Middle frontal gyrus (tissue), 1 donor: ENCODE measurements around the gene ELMOD3.
"Not testable (repeated sequence)": the region's sequence is repeated elsewhere in the genome, so short reads cannot be mapped to it uniquely, and the experiment has no call there.

Source experiments
- DNase-seq: peaks from one replicate; pipeline ENCODE4 v3.0.0-alpha.2; 2015; ENCODE audit warnings: low spot score; ENCODE audit errors: extremely low spot score

ELMOD3 gene

GRCh38 chr2:85354286-85355072, at the start of gene ELMOD3, which contains the start of gene RETSAT:
Gene ELMOD3, plus strand, starts transcription at chr2:85354769. Its CDS starts 2,430 bp downstream, at chr2:85357199.
Gene RETSAT, minus strand, starts transcription at chr2:85354528. Its CDS starts 21 bp downstream, at chr2:85354507.
- DNase-seq: peak; percentile 92

GRCh38 chr2:85307527-85307897, 47.1 kb upstream of the ELMOD3 start:
- DNase-seq: no peak

GRCh38 chr2:85308201-85308600, 46.4 kb upstream of the ELMOD3 start:
- DNase-seq: no peak

- no peak for DNase-seq
Observed at GRCh38 chr2:85308896-85309555, 45.5 kb upstream of the ELMOD3 start.

GRCh38 chr2:85309699-85310321, 44.8 kb upstream of the ELMOD3 start:
- no peak for DNase-seq

- DNase-seq: no peak
Observed at GRCh38 chr2:85310330-85310729, 44.2 kb upstream of the ELMOD3 start.

- no peak for DNase-seq
Observed at GRCh38 chr2:85312404-85312803, 42.2 kb upstream of the ELMOD3 start.

GRCh38 chr2:85314884-85315242, 39.7 kb upstream of the ELMOD3 start:
- no peak for DNase-seq

- DNase-seq: not testable (repeated sequence)
Observed at GRCh38 chr2:85315921-85316320, 38.6 kb upstream of the ELMOD3 start.

GRCh38 chr2:85318222-85319074, 36.1 kb upstream of the ELMOD3 start:
- DNase-seq: no peak

GRCh38 chr2:85319796-85320195, 34.8 kb upstream of the ELMOD3 start:
- no peak for DNase-seq

- DNase-seq: no peak
Observed at GRCh38 chr2:85323351-85323987, 31.1 kb upstream of the ELMOD3 start.

- not testable (repeated sequence) for DNase-seq
Observed at GRCh38 chr2:85323988-85324367, 30.6 kb upstream of the ELMOD3 start.

GRCh38 chr2:85324639-85325465, 29.7 kb upstream of the ELMOD3 start:
- DNase-seq: no peak

- no peak for DNase-seq
Observed at GRCh38 chr2:85325466-85325811, 29.1 kb upstream of the ELMOD3 start.

GRCh38 chr2:85326406-85327159, 28.0 kb upstream of the ELMOD3 start:
- DNase-seq: no peak

- DNase-seq: no peak
Observed at GRCh38 chr2:85327160-85327821, 27.3 kb upstream of the ELMOD3 start.

GRCh38 chr2:85327822-85328617, 26.5 kb upstream of the ELMOD3 start, which contains the start of gene TGOLN2:
Gene TGOLN2, minus strand, starts transcription at chr2:85327989. Its CDS starts 27 bp downstream, at chr2:85327962.
- DNase-seq: peak; percentile 81
